ENCODE results near the gene JMJD8. TPM values are rescaled to one million over a fixed set of nuclear protein-coding genes. Genes with fewer than 3 reads are reported as not detected.

The JMJD8 gene
- polyA plus RNA-seq, 4 donors = 44.5 to 67.9 (median 60.9) TPM

DNA sequence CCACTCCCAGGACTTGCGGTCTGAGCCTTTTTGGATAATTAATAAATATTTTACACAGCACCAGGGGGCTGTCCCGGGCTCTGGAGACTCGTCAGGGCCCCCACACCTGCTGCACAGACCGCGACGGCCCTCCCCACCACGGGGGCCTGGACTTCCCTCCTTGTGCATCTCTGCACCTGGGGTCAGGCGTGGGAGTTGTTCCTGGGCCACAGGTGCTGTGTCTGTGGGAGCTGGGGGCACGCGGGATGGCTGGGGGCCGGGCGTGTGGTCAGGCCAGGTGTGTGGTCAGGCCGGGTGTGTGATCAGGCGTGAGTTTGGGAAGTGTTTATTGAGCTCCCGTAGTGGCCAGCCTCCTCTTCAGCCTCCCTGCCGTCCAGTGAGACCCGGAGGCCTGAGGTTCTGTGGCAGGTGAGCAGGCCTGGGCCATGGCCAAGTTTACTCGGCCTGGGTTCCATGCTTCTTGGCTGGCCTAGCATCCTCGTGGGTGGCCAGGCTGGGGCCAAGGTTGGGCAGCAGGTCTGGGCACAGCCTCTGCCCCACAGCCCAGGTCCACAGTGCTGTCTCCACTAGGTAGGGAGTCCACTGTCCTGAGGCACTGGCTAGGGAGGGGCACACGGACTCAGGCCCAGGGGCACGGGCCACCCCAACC is 5.8 kb downstream of the JMJD8 start:
- DNase-seq (ENCODE audit: low read depth in 4 of 4, low spot score in 3 of 4) = no peak

DNA sequence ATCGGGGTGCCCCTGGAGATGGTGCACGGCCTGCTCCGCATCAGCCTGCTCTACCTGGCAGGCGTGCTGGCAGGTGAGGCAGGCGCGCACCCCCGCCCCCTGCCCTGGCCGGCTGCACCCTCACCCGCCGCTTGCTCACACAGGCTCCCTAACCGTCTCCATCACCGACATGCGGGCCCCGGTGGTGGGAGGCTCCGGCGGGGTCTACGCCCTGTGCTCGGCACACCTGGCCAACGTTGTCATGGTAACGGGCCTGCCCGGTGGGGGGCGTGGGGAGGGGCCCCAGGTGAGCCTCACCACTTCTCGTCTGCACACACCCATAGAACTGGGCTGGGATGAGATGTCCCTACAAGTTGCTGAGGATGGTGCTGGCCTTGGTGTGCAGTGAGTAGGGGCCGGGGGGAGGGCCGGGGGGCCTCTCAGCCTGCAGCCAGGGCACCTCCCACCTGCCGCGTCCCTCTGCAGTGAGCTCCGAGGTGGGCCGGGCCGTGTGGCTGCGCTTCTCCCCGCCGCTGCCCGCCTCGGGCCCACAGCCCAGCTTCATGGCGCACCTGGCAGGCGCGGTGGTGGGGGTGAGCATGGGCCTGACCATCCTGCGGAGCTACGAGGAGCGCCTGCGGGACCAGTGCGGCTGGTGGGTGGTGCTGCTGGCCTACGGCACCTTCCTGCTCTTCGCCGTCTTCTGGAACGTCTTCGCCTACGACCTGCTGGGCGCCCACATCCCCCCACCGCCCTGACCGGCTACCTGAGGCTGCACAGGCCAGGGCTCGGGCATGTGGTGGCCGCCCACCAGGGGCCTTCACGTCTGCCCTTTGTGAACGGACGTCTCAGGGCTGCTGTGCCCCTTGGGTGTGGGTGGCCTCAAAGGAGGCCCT is 6.6 kb downstream of the JMJD8 start:
- DNase-seq (ENCODE audit: low read depth in 4 of 4, low spot score in 3 of 4) = no peak

DNA sequence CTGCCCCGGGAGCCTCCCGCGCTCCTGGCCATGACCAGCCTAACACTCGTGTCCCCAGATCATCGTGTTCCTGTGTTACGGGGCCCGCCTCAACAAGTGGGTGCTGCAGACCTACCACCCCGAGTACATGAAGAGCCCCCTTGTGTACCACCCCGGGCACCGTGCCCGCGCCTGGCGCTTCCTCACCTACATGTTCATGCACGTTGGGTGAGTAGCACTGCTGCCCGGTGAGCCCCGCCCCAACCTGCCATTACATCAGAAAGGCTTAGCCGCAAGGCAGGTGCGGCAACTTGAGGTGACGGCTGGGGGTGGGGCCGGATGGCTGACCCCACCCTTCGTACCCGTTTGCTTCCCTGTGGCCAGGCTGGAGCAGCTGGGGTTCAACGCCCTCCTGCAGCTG is 7.2 kb downstream of the JMJD8 start:
- no peak for DNase-seq (ENCODE audit: low read depth in 4 of 4, low spot score in 3 of 4)

DNA sequence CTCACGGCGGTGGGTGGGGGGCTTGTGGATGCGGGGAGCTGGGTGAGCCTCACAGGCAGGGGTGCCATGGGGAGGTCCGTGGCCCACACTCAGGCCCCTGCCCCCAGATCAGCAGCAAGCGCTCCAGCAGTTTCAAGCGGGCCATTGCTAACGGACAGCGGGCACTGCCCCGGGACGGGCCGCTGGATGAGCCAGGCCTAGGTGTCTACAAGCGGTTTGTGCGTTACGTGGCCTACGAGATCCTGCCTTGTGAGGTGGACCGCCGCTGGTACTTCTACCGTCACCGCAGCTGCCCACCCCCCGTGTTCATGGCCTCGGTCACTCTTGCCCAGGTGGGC is 7.6 kb downstream of the JMJD8 start:
- DNase-seq (ENCODE audit: low read depth in 4 of 4, low spot score in 3 of 4) = no peak

DNA sequence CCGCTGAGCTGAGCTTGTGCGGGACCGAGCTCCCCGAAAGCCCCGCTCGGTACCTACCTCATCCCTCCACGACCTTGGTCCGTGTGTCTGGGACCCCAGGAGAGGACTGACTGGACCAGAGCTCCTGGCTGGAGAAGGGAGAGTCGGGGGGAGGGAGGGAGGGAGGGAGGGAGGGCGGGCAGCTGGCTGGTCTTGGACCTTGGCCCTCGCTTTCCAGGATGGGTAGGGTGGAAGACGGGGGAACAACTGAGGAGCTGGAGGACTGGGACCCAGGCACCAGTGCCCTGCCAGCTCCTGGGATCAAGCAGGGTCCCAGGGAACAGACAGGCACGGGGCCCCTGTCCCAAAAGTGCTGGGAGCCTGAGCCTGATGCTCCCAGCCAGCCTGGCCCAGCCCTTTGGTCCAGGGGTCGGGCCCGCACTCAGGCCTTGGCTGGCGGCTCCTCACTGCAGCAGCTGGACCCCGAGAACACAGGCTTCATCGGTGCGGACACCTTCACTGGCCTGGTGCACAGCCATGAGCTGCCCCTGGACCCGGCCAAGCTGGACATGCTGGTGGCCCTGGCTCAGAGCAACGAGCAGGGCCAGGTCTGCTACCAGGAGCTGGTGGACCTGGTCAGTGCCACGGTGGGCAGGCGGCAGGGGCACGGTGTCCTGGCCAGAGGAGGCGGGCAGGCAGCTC is 8.1 kb downstream of the JMJD8 start:
- DNase-seq (ENCODE audit: low read depth in 4 of 4, low spot score in 3 of 4) = no peak

DNA sequence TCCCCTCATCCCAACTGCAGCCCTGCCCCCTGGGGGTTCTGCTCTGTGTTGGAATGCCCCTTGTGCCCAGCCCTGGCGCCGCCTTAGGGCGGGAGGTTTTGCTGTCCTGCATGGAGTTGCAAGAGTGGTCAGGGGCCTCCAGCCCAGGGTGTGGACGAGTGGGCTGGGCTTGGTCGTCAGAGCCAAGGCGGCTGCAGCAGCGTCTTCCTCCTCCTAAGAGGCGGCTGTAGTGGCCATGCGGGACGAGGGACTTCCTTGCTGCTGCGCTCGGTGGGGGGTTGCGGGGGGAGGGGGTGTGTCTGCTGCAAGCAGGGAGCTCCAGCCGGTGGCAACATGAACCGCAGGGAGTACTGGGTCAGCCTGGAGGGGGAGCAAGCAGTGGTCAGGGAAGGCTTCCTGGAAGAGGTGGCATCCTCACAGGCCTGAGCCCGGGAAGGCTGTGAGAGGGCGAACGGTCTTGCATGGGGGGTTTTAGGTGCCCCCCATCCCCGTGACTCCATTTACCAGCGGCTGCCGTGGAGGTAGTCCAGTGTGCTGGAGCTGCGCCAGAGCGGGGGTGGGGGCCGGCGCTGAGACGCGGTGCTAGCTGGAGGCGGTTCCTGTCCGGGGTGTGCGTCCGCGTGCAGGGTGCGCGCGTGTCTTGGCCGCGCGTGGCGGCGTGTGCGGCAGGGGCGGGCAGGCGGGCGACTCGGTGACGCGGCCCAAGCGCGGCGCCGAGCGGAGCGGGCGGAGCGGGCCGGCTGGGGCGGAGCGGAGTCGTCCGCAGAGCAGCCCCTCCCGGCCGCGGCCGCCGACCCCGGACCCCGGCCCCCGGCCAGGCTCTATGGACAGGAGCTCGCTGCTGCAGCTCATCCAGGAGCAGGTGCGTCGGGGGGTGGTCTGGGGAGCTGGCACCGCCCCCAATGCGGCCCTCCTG is 8.9 kb downstream of the JMJD8 start, which contains the start of gene RHBDL1:
Gene RHBDL1 (plus strand): TSS at position 704 of the 916 bp plus-strand sequence. CDS start 120 bp downstream, at position 824.
- DNase-seq (ENCODE audit: low read depth in 4 of 4, low spot score in 3 of 4) = no peak

DNA sequence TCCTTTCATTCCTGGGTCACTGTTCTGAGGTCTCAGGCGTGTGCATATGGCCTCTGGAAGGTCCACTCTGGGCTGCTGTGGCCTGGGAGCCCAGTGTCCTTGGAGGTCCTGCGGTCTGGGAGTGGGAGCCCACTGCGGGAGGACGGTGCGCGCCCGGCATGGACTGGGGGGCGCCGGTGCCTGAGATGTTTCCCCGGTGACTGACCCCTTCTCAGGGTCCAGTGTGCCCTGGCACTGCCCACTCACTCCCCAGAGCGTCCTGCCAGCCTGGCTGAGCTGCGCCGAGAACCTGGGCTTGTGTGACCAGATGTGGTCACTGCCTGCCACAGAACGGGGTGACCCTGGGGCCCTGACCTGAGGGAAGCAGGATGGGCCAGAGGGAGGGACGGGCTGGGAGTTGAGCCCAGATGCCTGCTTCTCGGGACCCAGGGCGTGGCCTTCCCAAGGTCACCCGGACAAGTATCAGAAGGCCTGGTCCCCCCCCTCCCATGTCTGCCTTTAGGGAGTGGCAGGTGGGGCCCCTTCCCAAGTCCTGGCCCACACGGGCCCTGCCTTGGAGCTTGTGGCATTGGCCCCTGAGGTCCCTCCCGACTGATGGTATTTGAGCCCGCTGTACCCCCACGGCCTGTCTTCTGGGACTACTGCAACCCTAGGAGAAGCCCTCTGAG is 9.8 kb downstream of the JMJD8 start:
- no peak for DNase-seq (ENCODE audit: low read depth in 4 of 4, low spot score in 3 of 4)

DNA sequence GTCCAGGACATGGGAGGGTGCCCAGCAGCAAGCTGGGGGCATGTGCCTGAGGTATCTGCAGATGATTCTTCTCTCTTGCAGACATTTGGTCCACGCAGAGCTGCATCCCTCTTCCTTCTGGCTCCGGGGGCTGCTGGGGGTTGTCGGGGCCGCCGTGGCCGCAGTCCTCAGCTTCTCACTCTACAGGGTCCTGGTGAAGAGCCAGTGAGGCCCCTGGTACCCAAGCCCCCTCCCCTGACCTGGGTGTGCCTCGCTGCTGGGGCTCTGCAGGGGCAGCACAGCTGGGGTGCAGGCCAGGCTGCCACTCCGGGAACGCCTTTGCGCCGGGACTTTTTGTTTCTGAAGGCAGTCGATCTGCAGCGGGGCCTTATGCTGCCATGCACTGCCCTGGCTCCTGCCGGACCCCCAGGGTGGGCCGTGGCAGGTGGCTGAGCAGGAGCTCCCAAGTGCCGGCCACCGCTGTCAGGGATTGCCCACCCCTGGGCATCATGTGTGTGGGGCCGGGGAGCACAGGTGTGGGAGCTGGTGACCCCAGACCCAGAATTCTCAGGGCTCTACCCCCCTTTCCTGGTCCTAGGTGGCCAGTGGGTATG is 10.6 kb downstream of the JMJD8 start:
- no peak for DNase-seq (ENCODE audit: low read depth in 4 of 4, low spot score in 3 of 4)

DNA sequence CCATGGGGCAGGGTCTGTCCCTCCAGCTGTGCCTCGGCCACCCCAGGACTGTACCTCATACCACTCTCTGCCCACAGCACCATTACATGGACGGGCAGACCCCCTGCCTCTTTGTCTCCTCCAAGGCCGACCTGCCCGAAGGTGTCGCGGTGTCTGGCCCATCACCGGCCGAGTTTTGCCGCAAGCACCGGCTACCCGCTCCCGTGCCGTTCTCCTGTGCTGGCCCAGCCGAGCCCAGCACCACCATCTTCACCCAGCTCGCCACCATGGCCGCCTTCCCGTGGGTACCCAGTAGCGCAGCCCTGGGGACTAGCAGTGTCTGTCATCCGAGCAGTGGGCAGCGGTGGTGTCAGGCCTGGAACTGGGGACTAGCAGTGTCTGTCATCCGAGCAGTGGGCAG is 11.3 kb downstream of the JMJD8 start:
- no peak for DNase-seq (ENCODE audit: low read depth in 4 of 4, low spot score in 3 of 4)

DNA sequence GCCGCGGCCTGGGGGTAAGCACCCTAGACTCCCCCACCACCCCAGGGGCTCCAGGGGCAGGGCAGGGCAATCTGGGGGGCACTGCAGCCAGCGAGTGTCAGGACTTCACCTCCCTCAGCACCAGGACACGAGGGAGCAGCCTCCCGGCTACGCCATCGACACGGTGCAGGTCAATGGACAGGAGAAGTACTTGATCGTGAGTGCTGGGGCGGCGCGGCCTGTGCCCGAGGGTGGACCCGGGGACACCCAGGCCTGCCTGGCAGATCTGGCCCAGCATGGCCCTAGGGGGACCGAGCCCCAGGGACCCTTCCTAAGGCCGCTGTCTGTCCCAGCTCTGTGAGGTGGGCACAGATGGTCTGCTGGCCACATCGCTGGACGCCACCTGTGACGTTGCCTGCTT is 11.8 kb downstream of the JMJD8 start:
- DNase-seq (ENCODE audit: low read depth in 4 of 4, low spot score in 3 of 4) = no peak

DNA sequence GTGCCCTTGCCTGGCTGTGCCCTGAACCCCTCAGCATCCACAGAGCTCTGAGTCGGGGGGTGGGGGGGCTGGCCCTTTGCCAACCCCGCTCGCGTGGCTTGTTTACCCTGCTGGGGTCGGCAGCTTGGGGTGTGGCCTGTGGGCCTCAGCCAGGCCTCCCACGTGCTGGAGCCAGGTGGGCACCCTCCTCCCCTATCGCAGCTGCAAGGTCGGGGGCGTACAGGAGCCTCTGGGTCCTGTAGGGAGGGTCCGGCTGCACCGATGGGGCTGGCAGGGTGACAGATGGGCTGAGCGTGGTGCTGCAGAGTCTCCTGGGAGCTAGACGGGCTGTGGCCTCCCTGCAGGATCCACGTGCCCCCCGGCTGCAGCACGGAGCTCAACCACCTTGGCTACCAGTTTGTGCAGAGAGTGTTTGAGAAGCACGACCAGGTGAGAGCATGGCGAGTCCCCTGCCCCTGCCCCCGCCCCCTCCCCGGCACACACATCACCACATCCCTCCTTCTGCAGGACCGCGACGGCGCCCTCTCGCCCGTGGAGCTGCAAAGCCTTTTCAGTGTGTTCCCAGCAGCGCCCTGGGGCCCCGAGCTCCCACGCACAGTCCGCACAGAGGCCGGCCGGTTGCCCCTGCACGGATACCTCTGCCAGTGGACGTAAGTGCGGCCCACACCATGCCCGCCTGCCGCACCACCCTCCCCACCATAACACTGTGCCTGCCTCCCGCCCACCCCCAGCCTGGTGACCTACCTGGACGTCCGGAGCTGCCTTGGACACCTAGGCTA is 12.6 kb downstream of the JMJD8 start:
- DNase-seq (ENCODE audit: low read depth in 4 of 4, low spot score in 3 of 4) = no peak

DNA sequence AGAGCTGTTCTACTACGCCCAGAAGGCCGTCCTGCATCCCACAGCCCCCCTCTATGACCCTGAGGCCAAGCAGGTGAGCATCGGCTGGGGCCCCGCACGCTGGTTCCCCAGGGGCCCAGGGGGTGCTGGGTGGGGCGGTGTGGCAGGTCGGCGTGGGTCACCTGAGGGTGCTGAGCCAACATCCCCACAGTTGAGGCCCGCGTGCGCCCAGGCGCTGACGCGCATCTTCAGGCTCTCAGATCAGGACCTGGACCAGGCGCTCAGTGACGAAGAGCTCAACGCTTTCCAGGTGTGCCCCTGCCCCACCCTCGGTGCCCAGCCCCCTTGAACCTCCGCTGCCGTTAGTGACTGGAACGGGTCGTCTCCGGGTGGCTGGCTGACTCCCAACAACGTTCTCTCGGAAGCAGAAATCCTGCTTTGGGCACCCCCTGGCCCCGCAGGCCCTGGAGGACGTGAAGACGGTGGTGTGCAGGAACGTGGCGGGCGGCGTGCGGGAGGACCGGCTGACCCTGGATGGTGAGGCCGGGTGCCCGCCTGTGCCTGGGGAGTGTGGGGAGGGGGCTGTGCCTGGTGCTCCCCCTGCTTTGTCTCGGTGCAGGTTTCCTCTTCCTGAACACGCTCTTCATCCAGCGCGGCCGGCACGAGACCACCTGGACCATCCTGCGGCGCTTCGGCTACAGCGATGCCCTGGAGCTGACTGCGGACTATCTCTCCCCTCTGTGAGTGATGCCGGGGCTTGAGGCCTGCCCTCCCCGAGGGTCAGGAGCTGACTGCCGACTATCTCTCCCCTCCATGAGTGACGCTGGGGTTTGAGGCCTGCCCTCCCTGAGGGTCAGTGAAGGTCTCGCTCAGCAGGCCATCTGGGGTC is 13.4 kb downstream of the JMJD8 start:
- DNase-seq (ENCODE audit: low read depth in 4 of 4, low spot score in 3 of 4) = no peak

DNA sequence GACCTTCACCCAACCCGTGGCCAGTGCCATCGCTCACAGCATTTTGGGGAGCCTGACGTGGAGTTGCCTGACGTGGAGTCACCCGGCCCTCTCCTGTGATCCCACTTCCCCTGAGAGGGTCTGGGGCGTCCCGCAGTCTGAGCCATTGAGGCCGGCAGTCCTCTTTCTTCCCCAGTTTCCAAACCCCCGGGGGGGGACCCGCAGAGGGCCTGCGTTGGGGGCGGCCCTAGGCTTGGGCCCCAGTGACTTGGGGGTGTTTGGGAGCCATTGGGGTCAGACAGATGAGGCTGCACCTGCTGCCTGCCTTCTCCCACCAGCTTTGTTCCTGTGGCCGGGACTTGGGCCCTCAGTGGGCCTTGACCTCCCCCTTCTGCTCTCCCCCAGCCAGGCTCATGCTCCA is 14.5 kb downstream of the JMJD8 start:
- DNase-seq (ENCODE audit: low read depth in 4 of 4, low spot score in 3 of 4) = no peak

DNA sequence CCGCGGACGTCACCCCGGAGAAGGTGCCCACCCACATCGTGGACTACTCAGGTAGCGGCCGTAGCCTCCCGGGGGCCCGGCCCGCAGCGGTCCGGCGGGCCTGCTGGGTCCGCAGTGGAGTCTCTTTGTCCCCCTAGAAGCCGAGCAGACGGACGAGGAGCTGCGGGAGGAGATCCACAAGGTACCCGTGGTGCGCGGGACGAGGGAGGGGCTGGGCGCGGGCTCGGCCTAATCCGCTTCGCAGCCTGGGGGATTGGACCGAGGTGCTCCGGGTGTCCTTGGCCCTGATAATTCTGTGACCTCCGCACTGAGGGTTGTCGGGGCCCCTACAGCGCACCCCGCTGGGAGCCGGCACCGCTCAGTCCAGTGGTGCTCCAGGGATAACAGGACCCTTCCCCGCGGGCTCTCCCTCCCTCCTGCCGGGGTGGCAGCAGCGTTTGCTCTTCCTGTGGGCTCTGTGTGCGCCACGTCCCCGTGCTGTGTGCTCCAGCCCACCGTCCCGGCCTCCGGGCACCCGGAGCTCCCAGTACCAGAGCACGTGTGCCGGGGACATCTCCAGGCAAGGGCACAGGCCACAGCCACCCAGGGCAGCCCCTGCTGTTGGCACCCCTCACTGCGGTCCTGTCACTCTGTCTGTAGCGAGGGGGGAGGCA is 15.5 kb downstream of the JMJD8 start:
- no peak for DNase-seq (ENCODE audit: low read depth in 4 of 4, low spot score in 3 of 4)

DNA sequence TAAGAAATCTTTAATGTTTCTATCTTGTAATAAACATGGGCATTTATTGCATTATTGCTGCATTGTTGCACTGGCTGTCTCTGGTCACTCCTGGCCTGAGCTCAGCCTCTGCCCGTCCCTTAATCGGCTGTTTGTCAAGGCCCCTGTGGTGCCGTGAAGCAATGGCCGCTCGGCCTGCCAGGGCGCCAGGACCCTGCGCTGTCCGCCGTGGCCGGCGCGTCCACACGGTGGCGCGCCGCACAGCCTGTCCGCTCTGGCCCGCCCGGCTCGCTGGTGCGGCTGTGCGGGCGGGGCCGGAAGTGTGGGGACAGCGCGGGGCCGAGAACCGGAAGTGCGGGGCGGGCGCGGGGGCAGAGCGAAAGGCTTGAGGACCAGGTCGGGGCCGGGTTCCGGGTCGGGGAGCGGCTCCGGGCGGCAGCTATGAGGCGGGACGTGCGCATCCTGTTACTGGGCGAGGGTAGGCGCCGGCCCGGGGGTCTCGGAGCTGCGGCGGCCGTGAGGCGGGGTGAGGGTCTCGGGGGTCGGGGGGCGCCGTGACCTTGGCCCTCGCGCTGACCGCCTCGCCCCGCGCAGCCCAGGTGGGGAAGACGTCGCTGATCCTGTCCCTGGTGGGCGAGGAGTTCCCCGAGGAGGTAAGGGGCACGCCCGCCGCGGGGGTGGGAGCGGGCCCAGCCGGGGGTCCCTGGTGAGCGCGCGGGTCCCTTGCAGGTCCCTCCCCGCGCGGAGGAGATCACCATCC is 16.2 kb downstream of the JMJD8 start, which contains the start of gene RHOT2:
Gene RHOT2 (plus strand): TSS at position 353 of the 739 bp plus-strand sequence. CDS start 68 bp downstream, at position 421.
- peak in 3 of 4 donors; percentile 58 to 79 (median 79) for DNase-seq (ENCODE audit: low read depth in 4 of 4, low spot score in 3 of 4)

DNA sequence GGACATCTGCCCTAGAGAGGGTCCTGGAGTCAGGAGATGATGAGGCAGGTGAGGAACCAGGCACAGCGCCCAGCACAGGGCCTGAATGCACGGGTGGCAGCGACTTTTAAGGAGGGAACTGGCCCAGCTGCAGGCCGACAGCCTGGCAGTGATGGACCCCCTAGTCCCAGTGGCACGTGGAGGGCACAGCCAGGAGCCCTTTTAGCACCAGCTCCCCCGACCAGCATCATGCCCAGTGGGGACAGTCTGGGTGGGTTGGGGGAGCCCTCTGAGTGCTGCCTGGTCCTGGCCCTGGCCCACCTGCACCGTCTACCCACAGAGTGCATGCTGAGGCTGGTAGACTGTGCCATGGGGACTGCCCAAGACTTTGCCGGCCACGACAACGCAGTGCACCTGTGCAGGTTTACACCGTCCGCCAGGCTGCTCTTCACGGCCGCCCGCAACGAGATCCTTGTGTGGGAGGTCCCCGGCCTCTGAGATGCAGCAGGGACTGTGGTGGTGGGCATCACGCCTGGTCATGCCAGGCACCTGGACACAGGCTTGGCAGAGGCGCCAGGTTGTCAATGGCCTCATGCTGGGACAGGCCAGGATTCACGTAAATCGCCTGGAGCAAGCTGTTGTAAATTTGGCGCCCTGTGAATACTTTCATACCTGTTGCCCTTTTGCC is 16.9 kb downstream of the JMJD8 start:
- DNase-seq (ENCODE audit: low read depth in 4 of 4, low spot score in 3 of 4) = no peak
